OCI-LY1 (cell line): ENCODE data around the gene DDX1.

Source experiments
- EZH2 ChIP-seq: fragments of 200-600 bp; sonication (generic), shearing (Covaris generic); IDR thresholded peaks from 2 replicates; pipeline ENCODE4 v1.8.0; 2017; ENCODE audit warnings: borderline replicate concordance, mixed run types, mild to moderate bottlenecking, antibody characterized with exemption, low read length, moderate library complexity, mixed read lengths
- TF ChIP-seq, protein P1 (sequence below): fragments of 200-600 bp; sonication (generic), shearing (Covaris generic); IDR thresholded peaks from 2 replicates; pipeline ENCODE4 v1.5.1; 2017; ENCODE audit warnings: mild to moderate bottlenecking, antibody characterized with exemption, low read length, moderate library complexity, mixed read lengths

- TF ChIP-seq, protein P1, sequence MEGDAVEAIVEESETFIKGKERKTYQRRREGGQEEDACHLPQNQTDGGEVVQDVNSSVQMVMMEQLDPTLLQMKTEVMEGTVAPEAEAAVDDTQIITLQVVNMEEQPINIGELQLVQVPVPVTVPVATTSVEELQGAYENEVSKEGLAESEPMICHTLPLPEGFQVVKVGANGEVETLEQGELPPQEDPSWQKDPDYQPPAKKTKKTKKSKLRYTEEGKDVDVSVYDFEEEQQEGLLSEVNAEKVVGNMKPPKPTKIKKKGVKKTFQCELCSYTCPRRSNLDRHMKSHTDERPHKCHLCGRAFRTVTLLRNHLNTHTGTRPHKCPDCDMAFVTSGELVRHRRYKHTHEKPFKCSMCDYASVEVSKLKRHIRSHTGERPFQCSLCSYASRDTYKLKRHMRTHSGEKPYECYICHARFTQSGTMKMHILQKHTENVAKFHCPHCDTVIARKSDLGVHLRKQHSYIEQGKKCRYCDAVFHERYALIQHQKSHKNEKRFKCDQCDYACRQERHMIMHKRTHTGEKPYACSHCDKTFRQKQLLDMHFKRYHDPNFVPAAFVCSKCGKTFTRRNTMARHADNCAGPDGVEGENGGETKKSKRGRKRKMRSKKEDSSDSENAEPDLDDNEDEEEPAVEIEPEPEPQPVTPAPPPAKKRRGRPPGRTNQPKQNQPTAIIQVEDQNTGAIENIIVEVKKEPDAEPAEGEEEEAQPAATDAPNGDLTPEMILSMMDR = no peak
- TF ChIP-seq EZH2 = no peak
Observed at GRCh38 chr2:15628899-15629855, 37.5 kb downstream of the DDX1 start.
